Memory B cell (primary cell): ENCODE results near the gene C10orf88.

Source experiments
- ATAC-seq: fragments of 150-1000 bp; cut with Tn5 transposase; 2 replicates; pipeline ENCODE4 v1.10.0; 2021; ENCODE audit warnings: low read depth, mild to moderate bottlenecking, moderate library complexity
- DNase-seq, 2 donors: peaks; one replicate each; pipeline ENCODE4 v3.0.0; 2022; ENCODE audit warnings: low spot score in 2 of 2
- H3K27ac Mint-ChIP-seq: one replicate; pipeline ENCODE4 v1.8.0; 2022; ENCODE audit warnings: mild to moderate bottlenecking, moderate library complexity, mixed read lengths
- H3K27me3 Mint-ChIP-seq: one replicate; pipeline ENCODE4 v1.8.0; 2022; ENCODE audit warnings: mixed read lengths
- H3K36me3 Mint-ChIP-seq: one replicate; pipeline ENCODE4 v1.8.0; 2022; ENCODE audit warnings: mild to moderate bottlenecking, mixed read lengths
- H3K4me1 Mint-ChIP-seq: one replicate; pipeline ENCODE4 v1.8.0; 2022; ENCODE audit warnings: mixed read lengths
- H3K4me3 Mint-ChIP-seq: one replicate; pipeline ENCODE4 v1.8.0; 2022; ENCODE audit warnings: mild to moderate bottlenecking, moderate library complexity, mixed read lengths
- H3K9me3 Mint-ChIP-seq: one replicate; pipeline ENCODE4 v1.8.0; 2022; ENCODE audit warnings: mixed read lengths

The C10orf88 gene

DNA sequence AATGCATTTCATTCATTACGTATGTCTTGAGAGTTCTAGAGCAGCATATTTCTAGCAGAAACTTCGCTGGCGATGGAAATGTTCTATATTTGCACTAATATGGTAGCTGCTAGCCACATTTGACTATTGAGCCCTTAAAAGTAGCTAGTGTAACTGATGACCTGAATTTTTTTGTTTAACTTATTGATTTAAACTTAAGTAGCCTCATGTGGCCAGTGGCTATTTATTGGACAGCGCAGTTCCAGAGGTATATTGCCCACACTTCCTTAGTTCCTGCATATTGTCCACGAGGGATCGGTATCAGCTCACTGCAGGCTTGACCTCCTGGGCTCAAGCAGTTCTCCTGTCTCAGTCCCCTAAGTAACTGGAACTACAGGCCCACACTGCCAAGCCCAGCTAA, 29.9 kb upstream of the C10orf88 start:
- DNase-seq = no peak
- Mint-ChIP-seq H3K4me3 (no peak overlapping the region), H3K27ac (no peak overlapping the region), H3K4me1 (peaks cover 7% of the 10 kb centered on the region), H3K9me3 (no peaks in the 10 kb centered on the region), H3K36me3 (peaks cover 8% of the 10 kb centered on the region), H3K27me3 (no peaks in the 10 kb centered on the region)
- no peak for ATAC-seq

DNA sequence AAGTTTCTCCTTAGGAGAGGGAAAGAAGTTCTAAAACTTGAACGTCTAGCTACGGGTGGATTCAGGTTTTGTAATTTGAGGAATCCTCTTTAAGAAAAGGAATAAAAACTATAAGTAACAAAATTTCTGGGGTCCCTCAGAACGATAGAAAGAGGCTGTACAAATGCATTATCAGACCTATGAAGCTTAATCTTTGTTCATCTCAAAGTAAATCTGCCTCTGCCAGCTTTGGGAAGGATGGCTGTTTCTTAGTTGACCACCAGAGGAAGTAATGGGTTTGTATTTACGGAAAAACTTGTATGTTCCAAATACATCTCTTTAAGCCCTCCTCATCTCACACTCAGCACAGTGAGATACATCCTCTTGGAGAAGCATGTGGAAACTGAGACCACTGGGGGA, 27.0 kb upstream of the C10orf88 start:
- H3K4me3 Mint-ChIP-seq = peak overlapping the region; percentile 88
- ATAC-seq (no peak), DNase-seq (no peak)
- peaks cover 7% of the 10 kb centered on the region for H3K4me1 Mint-ChIP-seq
- peak overlapping the region; percentile 98 for H3K27ac Mint-ChIP-seq
- H3K27me3 Mint-ChIP-seq = no peaks in the 10 kb centered on the region
- peaks cover 3% of the 10 kb centered on the region for H3K36me3 Mint-ChIP-seq
- H3K9me3 Mint-ChIP-seq = no peaks in the 10 kb centered on the region

DNA sequence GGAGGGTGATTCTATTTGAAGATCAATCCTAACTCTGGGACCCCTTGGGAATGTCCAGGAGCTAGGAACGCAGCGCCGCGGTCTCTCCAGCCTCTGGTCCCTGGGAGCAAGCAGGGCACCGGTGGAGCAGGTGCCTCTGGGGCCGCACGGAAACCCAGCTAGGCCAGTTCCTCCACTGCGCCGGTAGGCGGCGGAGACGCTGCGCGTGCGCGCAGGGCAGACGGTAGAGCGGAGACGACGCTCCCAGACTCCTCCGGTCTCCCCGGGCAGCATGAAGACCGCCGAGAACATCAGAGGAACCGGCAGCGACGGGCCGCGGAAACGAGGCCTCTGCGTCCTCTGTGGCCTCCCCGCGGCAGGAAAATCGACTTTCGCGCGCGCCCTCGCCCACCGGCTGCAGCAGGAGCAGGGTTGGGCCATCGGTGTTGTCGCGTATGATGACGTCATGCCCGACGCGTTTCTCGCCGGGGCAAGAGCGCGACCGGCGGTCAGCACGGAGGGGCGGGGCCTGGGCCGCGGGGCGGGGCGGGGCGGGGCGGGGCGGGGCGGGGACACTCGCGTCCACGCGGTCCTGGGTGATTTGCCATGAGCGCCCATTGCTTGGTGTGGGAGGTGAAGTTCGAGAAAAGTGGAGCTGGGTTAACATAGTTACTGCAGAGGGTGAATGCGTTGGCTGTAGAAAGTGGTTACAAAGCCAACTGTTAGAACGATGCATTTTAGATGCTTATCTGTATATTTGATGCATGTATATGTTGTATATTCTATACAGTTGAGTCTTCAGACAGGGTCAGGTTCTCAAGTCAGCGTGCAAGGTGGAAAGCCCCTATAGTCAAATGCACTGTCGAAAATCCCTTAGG, 26.4 kb upstream of the C10orf88 start, which contains the start of gene PSTK:
Gene PSTK, plus strand, starts transcription at position 193 of the 857 bp plus-strand sequence. Its CDS starts 79 bp downstream, at position 272.
- peak; percentile 85 to 95 for DNase-seq
- Mint-ChIP-seq H3K36me3 (peaks cover 3% of the 10 kb centered on the region), H3K27me3 (no peaks in the 10 kb centered on the region), H3K27ac (peak within 1 kb of the TSS; percentile 98), H3K9me3 (no peaks in the 10 kb centered on the region), H3K4me3 (peak within 1 kb of the TSS; percentile 88), H3K4me1 (peaks cover 7% of the 10 kb centered on the region)
- ATAC-seq = peak; percentile 92

DNA sequence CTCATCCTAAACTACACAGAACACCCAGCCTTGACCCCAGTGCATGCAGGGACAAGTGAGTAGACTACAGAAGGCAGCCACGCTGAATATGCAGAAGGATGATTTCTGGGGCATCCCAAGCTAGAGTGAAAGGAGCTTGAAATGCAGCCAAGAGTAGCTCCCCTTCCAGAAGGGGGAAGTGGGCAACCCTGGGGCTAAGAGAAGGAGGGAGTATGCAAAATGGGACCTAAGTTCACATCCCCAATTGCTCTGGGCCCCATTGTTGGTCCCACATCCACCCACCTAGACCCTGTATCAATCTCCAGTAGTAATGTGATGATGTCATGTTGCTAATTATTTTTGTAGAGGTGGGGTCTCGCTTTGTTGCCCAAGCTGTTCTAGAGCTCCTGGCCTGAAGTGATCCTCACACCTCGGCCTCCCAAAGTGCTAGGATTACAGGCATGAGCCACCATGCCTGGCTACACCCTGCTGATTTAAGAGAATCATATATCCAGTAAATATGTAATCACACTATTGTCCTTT, 20.6 kb upstream of the C10orf88 start:
- ATAC-seq = no peak

DNA sequence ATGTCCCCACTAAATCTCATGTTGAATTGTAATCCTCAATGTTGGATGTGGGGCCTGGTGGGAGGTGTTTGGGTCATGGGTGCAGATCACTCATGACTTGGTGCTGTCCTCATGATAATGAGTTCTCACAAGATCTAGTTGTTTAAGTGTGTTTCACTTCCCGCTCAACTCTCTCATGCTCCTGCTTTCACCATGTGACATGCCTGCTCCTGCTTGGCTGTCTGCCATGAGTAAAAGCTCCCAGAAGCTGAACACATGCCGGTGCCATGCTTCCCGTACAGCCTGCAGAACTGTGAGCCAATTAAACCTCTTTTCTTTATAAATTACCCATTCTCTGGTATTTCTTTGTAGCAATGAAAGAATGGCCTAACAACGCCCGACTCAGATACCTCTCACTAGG, 20.0 kb upstream of the C10orf88 start:
- DNase-seq (no peak), ATAC-seq (no peak)
- no peak overlapping the region for H3K27ac Mint-ChIP-seq
- H3K9me3 Mint-ChIP-seq = no peaks in the 10 kb centered on the region
- H3K4me1 Mint-ChIP-seq = peaks cover 3% of the 10 kb centered on the region
- H3K27me3 Mint-ChIP-seq = no peaks in the 10 kb centered on the region
- H3K36me3 Mint-ChIP-seq = no peaks in the 10 kb centered on the region
- H3K4me3 Mint-ChIP-seq = no peak overlapping the region

More for the DNA sequence above, 20.6 kb upstream of the C10orf88 start:
- Mint-ChIP-seq H3K27me3 (no peaks in the 10 kb centered on the region), H3K9me3 (no peaks in the 10 kb centered on the region), H3K4me1 (peaks cover 3% of the 10 kb centered on the region), H3K36me3 (no peaks in the 10 kb centered on the region), H3K27ac (no peak overlapping the region), H3K4me3 (no peak overlapping the region)
- DNase-seq = no peak

DNA sequence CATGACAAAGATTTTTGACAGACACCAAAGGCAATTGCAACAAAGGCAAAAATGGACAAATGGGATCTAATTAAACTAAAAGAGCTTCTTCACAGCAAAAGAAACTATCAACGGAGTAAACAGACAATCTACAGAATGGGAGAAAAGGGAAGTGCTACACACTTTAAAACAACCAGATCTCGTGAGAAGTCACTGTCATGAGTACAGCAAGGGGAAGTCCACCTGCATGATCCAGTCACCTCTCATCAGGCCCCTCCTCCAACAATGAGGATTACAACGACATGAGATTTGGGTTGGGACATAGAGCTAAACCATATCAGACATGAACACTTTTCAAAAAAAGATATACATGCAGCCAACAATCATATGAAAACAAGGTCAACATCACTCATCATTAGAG, 14.7 kb upstream of the C10orf88 start:
- H3K27ac Mint-ChIP-seq = no peak overlapping the region
- ATAC-seq = no peak

DNA sequence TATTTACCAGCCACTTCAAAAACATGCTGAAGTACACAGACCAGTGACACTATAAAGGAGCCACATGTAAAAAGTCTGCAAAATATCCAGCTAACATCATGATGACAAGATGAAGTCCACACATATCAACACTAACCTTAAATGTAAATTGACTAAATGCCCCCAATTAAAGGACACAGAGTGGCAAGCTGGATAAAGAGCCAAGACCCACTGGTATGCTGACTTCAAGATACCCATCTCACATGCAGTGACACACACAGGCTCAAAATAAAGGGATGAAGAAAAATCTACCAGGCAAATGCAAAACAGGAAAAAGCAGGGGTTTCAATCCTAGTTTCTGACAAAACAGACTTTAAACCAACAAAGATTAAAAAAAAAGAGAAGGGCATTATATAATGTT, 12.9 kb upstream of the C10orf88 start:
- H3K4me1 Mint-ChIP-seq = no peaks in the 10 kb centered on the region
- no peak overlapping the region for H3K4me3 Mint-ChIP-seq
- peaks cover 10% of the 10 kb centered on the region for H3K9me3 Mint-ChIP-seq
- H3K27ac Mint-ChIP-seq = no peak overlapping the region
- ATAC-seq = no peak
- peaks cover 16% of the 10 kb centered on the region for H3K36me3 Mint-ChIP-seq
- no peak for DNase-seq
- H3K27me3 Mint-ChIP-seq = peaks cover 10% of the 10 kb centered on the region

More for the DNA sequence above, 14.7 kb upstream of the C10orf88 start:
- Mint-ChIP-seq H3K27me3 (peaks cover 6% of the 10 kb centered on the region), H3K9me3 (peaks cover 10% of the 10 kb centered on the region), H3K4me3 (no peak overlapping the region), H3K36me3 (peaks cover 10% of the 10 kb centered on the region), H3K4me1 (no peaks in the 10 kb centered on the region)
- no peak for DNase-seq

DNA sequence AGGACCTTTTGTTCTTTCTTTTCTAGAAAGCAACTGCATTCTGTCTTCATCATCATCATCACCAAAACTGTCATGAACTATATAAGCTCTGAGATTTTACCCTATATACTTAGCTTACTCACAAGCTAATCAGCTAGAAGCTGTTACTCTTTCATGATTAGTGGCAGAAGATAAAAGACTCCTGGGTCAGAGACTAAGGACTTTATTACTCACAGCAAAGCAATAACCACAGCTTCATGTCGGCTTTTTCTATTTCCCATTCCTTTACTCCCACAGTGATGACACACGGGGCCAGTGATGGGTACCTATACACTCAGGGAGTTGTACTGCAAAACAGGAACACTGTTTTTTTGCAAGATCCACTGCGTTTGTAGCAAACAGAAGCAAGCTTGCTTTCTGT, 8.4 kb upstream of the C10orf88 start:
- no peak for ATAC-seq
- H3K9me3 Mint-ChIP-seq = peaks cover 7% of the 10 kb centered on the region

DNA sequence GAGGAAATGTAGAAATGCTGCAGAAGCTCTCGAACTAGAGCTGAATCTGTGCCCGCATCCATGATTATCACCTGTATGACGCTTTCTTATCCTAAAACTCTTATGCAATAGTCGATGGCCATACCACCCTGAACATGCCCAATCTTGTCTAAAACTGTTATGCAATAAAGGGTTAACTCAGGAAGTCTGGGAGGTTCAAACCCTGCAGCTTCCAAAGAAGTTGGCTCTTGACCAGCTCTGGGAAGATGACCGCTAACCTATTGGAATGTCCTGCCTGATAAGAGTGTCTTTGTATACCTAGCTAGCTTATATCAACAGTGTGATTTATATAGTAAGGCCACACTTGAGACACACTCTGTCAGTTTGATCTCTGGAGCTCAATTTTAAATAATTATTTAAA, 3.4 kb upstream of the C10orf88 start:
- Mint-ChIP-seq H3K4me1 (peaks cover 15% of the 10 kb centered on the region), H3K27ac (no peak overlapping the region), H3K27me3 (peaks cover 3% of the 10 kb centered on the region), H3K4me3 (no peak overlapping the region), H3K36me3 (peaks cover 4% of the 10 kb centered on the region), H3K9me3 (no peaks in the 10 kb centered on the region)
- no peak for ATAC-seq
- DNase-seq = no peak

More for the DNA sequence above, 8.4 kb upstream of the C10orf88 start:
- DNase-seq = no peak
- Mint-ChIP-seq H3K4me3 (no peak overlapping the region), H3K4me1 (peaks cover 1% of the 10 kb centered on the region), H3K27me3 (peaks cover 4% of the 10 kb centered on the region), H3K36me3 (peaks cover 15% of the 10 kb centered on the region), H3K27ac (no peak overlapping the region)

DNA sequence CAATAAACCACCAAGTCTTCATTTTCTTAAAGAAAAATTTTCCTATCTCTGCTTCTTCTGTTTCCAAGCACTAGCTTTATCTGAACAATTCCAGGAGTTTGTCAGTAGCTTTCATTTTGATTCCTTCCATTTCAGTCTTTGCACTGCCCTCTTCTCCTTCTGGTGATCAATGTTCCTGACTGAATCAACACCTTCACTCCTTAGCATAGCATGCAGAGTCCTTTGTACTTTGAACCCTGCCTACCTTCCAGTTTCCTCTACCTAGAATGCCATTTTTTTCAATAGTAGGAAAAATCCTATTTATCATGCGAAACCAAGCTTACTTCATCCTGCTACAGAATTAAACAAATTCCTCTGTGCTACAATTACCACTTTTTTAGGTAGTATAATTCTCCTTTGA, 1.9 kb upstream of the C10orf88 start:
- DNase-seq (no peak), ATAC-seq (no peak)
- H3K4me1 Mint-ChIP-seq = peaks cover 16% of the 10 kb centered on the region
- no peak overlapping the region for H3K27ac Mint-ChIP-seq
- no peaks in the 10 kb centered on the region for H3K36me3 Mint-ChIP-seq
- no peak overlapping the region for H3K4me3 Mint-ChIP-seq
- H3K27me3 Mint-ChIP-seq = no peaks in the 10 kb centered on the region
- no peaks in the 10 kb centered on the region for H3K9me3 Mint-ChIP-seq

DNA sequence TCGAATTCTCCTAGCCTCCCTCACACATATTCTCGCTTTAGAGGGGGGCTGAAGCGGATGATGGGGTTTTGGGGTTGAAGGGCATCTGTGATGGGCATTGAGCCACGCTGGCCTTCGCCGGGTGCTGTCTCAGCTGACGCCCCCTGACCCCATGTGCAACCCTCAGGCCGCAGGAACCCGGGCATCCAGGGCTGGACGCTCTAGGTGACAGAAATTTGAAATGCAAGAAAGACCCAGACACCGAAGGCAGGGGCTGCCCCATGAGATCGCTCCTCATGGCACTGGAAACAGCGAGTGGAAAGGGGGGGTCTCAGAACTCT, 664 bp upstream of the C10orf88 start:
- Mint-ChIP-seq H3K4me3 (peak overlapping the region; percentile 90), H3K27me3 (no peaks in the 10 kb centered on the region), H3K4me1 (peaks cover 19% of the 10 kb centered on the region), H3K36me3 (no peaks in the 10 kb centered on the region), H3K9me3 (no peaks in the 10 kb centered on the region), H3K27ac (peak overlapping the region; percentile 35)
- DNase-seq = no peak
- no peak for ATAC-seq

DNA sequence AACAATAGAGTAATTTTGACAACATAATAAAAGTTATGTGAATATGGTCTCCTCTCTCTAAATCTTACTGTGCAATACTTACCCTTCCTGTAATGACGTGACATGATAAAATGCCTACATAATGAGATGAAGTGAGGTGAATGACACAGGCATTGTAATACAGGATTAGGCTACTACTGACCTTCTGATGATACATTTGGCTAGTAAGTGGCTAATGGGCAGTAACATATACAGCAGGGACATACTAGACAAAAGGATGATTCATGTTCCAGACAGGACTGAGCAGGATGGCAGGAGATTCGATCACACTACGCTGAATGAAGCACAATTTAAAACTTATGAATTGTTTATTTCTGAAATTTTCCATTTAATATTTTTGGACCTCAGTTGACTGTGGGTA, 4.7 kb downstream of the C10orf88 start:
- H3K4me3 Mint-ChIP-seq = no peak overlapping the region
- DNase-seq (no peak), ATAC-seq (no peak)
- H3K27ac Mint-ChIP-seq = no peak overlapping the region
- H3K27me3 Mint-ChIP-seq = no peaks in the 10 kb centered on the region
- H3K36me3 Mint-ChIP-seq = peaks cover 16% of the 10 kb centered on the region
- H3K9me3 Mint-ChIP-seq = no peaks in the 10 kb centered on the region
- H3K4me1 Mint-ChIP-seq = peaks cover 16% of the 10 kb centered on the region

DNA sequence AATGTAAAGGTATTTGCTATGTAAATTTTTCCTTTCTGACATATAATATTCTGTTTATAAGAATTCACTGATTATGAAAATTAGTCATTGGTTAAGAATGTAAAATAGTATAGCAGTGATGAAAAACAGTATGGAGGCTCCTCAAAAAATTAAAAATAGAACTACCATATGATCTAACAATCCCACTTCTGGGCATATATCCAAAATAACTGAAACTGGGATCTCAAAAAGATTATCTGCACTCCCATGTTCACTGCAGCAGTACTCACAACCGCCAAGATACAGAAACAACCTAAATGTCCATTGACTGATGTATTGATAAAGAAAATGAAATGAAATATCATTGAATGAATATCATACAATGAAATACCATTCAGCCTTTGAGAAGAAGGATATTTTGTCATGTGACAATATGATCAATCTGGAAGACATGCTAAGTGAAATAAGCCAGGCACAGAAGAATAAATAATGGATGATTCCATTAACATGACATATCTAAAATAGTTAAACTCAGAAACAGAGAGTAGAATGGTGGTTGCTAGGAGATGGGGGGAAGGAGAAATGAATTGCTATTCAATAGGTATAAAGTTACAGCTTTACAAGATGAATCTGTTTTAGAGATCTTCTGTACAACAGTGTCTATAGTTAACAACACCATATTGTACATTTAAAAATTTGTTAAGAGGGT, 14.0 kb downstream of the C10orf88 start:
- DNase-seq (no peak), ATAC-seq (no peak)
- H3K27ac Mint-ChIP-seq = no peak overlapping the region
- no peaks in the 10 kb centered on the region for H3K9me3 Mint-ChIP-seq
- H3K4me3 Mint-ChIP-seq = no peak overlapping the region
- H3K36me3 Mint-ChIP-seq = peaks cover 21% of the 10 kb centered on the region
- no peaks in the 10 kb centered on the region for H3K27me3 Mint-ChIP-seq
- H3K4me1 Mint-ChIP-seq = peaks cover 7% of the 10 kb centered on the region

DNA sequence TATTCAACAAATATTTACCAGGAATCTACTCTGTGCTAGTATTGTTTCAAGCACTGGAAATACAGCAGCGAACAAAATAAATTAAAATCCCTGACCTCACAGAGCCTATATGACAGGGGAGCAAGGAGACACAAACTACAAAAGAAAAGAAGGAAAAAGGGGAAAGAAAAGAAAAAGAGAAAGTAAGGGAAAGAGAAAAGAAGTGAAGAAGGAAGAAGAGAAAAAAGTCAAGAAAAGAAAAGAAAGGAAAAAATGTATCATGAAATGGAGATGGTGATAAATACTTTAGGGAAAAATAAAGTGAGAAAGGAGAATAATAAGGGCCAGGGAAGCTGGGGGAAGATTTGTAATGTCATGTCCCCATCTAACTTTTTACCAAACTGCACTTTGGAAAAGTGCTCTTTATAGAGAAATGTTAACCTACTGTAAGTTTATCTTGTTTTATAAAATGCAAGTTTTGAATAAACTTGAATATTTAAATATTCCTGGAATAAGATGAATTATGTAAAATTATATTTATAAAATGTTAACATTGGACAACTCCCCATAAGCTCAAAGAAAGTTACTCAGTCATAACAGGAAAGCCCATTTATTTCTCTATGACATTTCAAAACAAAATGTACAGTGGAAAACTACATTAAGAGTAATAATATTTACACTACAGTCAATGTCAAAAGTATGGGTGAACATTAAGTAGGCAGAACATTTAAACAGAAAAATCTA, 14.7 kb downstream of the C10orf88 start:
- Mint-ChIP-seq H3K4me3 (no peak overlapping the region), H3K27me3 (no peaks in the 10 kb centered on the region), H3K4me1 (peaks cover 7% of the 10 kb centered on the region), H3K9me3 (no peaks in the 10 kb centered on the region), H3K36me3 (peaks cover 21% of the 10 kb centered on the region), H3K27ac (no peak overlapping the region)
- ATAC-seq (no peak), DNase-seq (no peak)
